Keratinocyte (primary cell): Measurements from ENCODE around the gene PRSS33. TPM values are rescaled to one million over a fixed set of nuclear protein-coding genes. Genes with fewer than 3 reads are reported as not detected.
A peak's percentile ranks its signal among the peaks of the same experiment; 100 is the strongest.

Source experiments
- DNase-seq: peaks from one replicate; pipeline ENCODE4 v3.0.0-alpha.2; 2011; ENCODE audit warnings: low read depth, missing footprints, low spot score
- FAIRE-seq: peaks from 2 replicates; lab custom pipeline; 2011; peaks lifted over from hg19 to GRCh38; lab: Jason Lieb, UNC
- H2AFZ ChIP-seq: 2 replicates; pipeline ENCODE4 v1.6.0; 2012; ENCODE audit warnings: low read length, control low read depth, inconsistent platforms; ENCODE audit not compliant: control insufficient read depth
- H3K27ac ChIP-seq: 2 replicates; pipeline ENCODE4 v1.5.1; 2011; ENCODE audit warnings: low read length; ENCODE audit not compliant: control insufficient read depth, insufficient read depth
- H3K27me3 ChIP-seq: 3 replicates; pipeline ENCODE4 v1.6.0; 2011; ENCODE audit warnings: low read length; ENCODE audit not compliant: control insufficient read depth, insufficient read depth; ENCODE audit errors: extremely low read depth
- H3K36me3 ChIP-seq, 2 experiments: 2 replicates in 1 of 2; 3 replicates in 1 of 2; pipeline ENCODE4 v1.5.1; 2011; ENCODE audit warnings: low read length in 2 of 2, mild to moderate bottlenecking in 1 of 2; ENCODE audit not compliant: control insufficient read depth in 2 of 2, insufficient read depth in 2 of 2; ENCODE audit errors: extremely low read depth in 1 of 2
- H3K4me1 ChIP-seq: 3 replicates; pipeline ENCODE4 v1.5.1; 2011; ENCODE audit warnings: low read length; ENCODE audit not compliant: control insufficient read depth, insufficient read depth; ENCODE audit errors: extremely low read depth
- H3K4me2 ChIP-seq: 3 replicates; pipeline ENCODE4 v1.6.0; 2011; ENCODE audit warnings: low read depth, low read length; ENCODE audit not compliant: control insufficient read depth, insufficient read depth; ENCODE audit errors: extremely low read depth
- H3K4me3 ChIP-seq, 3 experiments: fragments of 200-600 bp in 1 of 3; sonication (generic) in 1 of 3; 2 replicates in 2 of 3; 3 replicates in 1 of 3; pipeline ENCODE4 v1.5.1; 2011 to 2016; ENCODE audit warnings: low read length in 3 of 3, mild to moderate bottlenecking in 3 of 3, control low read depth in 2 of 3, inconsistent platforms in 1 of 3, low read depth in 1 of 3, mixed read lengths in 1 of 3, mixed run types in 1 of 3, moderate library complexity in 1 of 3; ENCODE audit not compliant: control insufficient read depth in 2 of 3, insufficient read depth in 2 of 3; ENCODE audit errors: extremely low read depth in 1 of 3
- H3K79me2 ChIP-seq: 2 replicates; pipeline ENCODE4 v1.6.0; 2012; ENCODE audit warnings: low read length; ENCODE audit not compliant: control insufficient read depth, insufficient read depth
- H3K9ac ChIP-seq: 3 replicates; pipeline ENCODE4 v1.6.0; 2011; ENCODE audit warnings: low read length; ENCODE audit not compliant: control insufficient read depth, insufficient read depth; ENCODE audit errors: extremely low read depth
- H3K9me1 ChIP-seq: 3 replicates; pipeline ENCODE4 v1.6.0; 2011; ENCODE audit warnings: low read length; ENCODE audit not compliant: control insufficient read depth, insufficient read depth; ENCODE audit errors: extremely low read depth
- H3K9me3 ChIP-seq: 2 replicates; pipeline ENCODE4 v1.5.1; 2012; ENCODE audit warnings: low read depth, low read length; ENCODE audit not compliant: control insufficient read depth
- H4K20me1 ChIP-seq: 3 replicates; pipeline ENCODE4 v1.6.0; 2011; ENCODE audit warnings: low read length; ENCODE audit not compliant: control insufficient read depth, insufficient read depth; ENCODE audit errors: extremely low read depth
- CTCF ChIP-seq, 3 experiments: IDR thresholded peaks in 1 of 3; conservative IDR thresholded peaks in 1 of 3; optimal IDR thresholded peaks in 1 of 3; 2 replicates in 2 of 3; 3 replicates in 1 of 3; pipeline versions ENCODE3 to v1.5.1; 2011; ENCODE audit warnings: low read length in 3 of 3, mild to moderate bottlenecking in 3 of 3, moderate library complexity in 2 of 3, control low read depth in 1 of 3, inconsistent platforms in 1 of 3; ENCODE audit not compliant: insufficient read depth in 2 of 3; ENCODE audit errors: extremely low read depth in 1 of 3
- EZH2 ChIP-seq: IDR thresholded peaks from one replicate; pipeline ENCODE4 v1.6.1; 2012; ENCODE audit warnings: inconsistent platforms, mild to moderate bottlenecking, low read length, moderate library complexity
- dilution Hi-C: fragments of 300-500 bp; cut with MboI; formaldehyde crosslinking; loops from one replicate; pipeline ENCODE4 v1.7.0; 2020; ENCODE audit warnings: low sequenced_read_pairs; ENCODE audit not compliant: extremely low pct_ligation_motif_present
- polyA plus RNA-seq, 5 experiments: library from polyadenylated mRNA; depleted of rRNA in 3 of 5; stranded (reverse) in 3 of 5; stranded (forward) in 1 of 5; unstranded in 1 of 5; fragments of >200 nt; gene quantifications; 1 replicate in 1 of 5; 2 replicates in 3 of 5; 3 replicates in 1 of 5; pipeline versions ENCODE4 v1.2.1 to v1.2.3, GENCODE V29; 2011 to 2012; ENCODE audit warnings: missing spikeins in 2 of 5, low read depth in 1 of 5, low replicate concordance in 1 of 5

Gene PRSS33
- polyA plus RNA-seq, 1 donor (not counting 4 experiments of a cell fraction or from before 2014, with no cell fraction given): not detected

DNA sequence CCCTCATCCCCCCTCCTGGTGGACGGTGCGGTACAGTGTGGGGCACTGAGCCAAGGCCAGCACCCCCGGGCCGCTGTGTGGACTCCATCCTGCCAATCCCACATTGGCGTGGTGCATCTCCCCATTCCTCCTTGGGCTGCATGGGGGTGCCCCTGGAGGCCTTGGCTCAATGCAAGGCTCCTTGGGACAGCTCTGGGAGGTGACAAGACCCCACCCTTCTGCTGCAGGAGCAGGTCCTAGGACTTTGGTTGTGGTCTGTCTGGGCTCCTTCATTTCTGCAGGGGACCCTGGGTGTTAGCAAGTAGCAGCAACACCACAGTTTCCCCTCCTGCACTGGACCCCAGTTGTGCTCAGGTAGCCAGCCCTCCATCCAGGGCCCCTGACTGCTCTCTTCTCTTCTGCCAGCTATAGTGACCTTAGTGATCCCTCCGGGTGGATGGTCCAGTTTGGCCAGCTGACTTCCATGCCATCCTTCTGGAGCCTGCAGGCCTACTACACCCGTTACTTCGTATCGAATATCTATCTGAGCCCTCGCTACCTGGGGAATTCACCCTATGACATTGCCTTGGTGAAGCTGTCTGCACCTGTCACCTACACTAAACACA, 31.0 kb upstream of the PRSS33 start:
- Histone ChIP-seq H4K20me1 (no peaks in the 10 kb centered on the region), H3K4me1 (no peaks in the 10 kb centered on the region), H3K27me3 (peaks cover 29% of the 10 kb centered on the region), H3K36me3 (no peaks in the 10 kb centered on the region), H3K27ac (no peak overlapping the region), H3K79me2 (no peaks in the 10 kb centered on the region), H3K4me3 (no peak overlapping the region), H3K9me1 (no peaks in the 10 kb centered on the region), H2AFZ (no peak overlapping the region), H3K4me2 (no peak overlapping the region), H3K9me3 (no peaks in the 10 kb centered on the region), H3K9ac (no peak overlapping the region)
- dilution Hi-C loops: no loop called here
- FAIRE-seq (no peak), DNase-seq (no peak)
- TF ChIP-seq CTCF (optimal IDR thresholded peaks at IDR 0.05 in 1 of 3, IDR thresholded peaks at IDR 0.05 in 1 of 3, conservative IDR thresholded peaks at IDR 0.05 in 1 of 3; ENCODE audit: extremely low read depth in 1 of 3, insufficient read depth in 2 of 3, low read length in 3 of 3): no peak
- TF ChIP-seq EZH2: no peak

GRCh38 chr16:2817340-2818271, 30.2 kb upstream of the PRSS33 start:
- peak overlapping the region in 1 of 3 experiments; percentile 29 for H3K4me3 ChIP-seq

More at GRCh38 chr16:2817340-2818271, 30.2 kb upstream of the PRSS33 start:
- Histone ChIP-seq H3K79me2 (no peaks in the 10 kb centered on the region), H3K9me1 (no peaks in the 10 kb centered on the region), H3K9ac (no peak overlapping the region), H3K36me3 (no peaks in the 10 kb centered on the region), H3K27me3 (peaks cover 29% of the 10 kb centered on the region), H3K9me3 (no peaks in the 10 kb centered on the region), H3K27ac (no peak overlapping the region), H3K4me1 (no peaks in the 10 kb centered on the region), H2AFZ (no peak overlapping the region), H3K4me2 (no peak overlapping the region), H4K20me1 (no peaks in the 10 kb centered on the region)
- DNase-seq (no peak), FAIRE-seq (no peak)
- dilution Hi-C loops: no loop called here
- TF ChIP-seq EZH2 (no peak), CTCF (optimal IDR thresholded peaks at IDR 0.05 in 1 of 3, IDR thresholded peaks at IDR 0.05 in 1 of 3, conservative IDR thresholded peaks at IDR 0.05 in 1 of 3; ENCODE audit: extremely low read depth in 1 of 3, insufficient read depth in 2 of 3, low read length in 3 of 3) (peak in 1 of 3 experiments; percentile 1)
